ENCODE results near the gene MYO10.
A peak's percentile ranks its signal among the peaks of the same experiment; 100 is the strongest.
"Not testable (repeated sequence)": the region's sequence is repeated elsewhere in the genome, so short reads cannot be mapped to it uniquely, and the experiment has no call there.

MYO10 gene

GRCh38 chr5:16936150-16936988, at the start of gene MYO10:
Gene MYO10 (minus strand): TSS chr5:16936288. CDS start chr5:16935808, 480 bp downstream.
- peak within 1 kb of the TSS; percentile 96 for H3K27ac ChIP-seq
- no peak for TF ChIP-seq CTCF (conservative IDR thresholded peaks at IDR 0.05)
- TF ChIP-seq ZFX (IDR thresholded peaks at IDR 0.05) = no peak

- not testable (repeated sequence) for H3K27ac ChIP-seq
These were observed 49.2 kb upstream of the MYO10 start for GRCh38 chr5:16985304-16985703.

GRCh38 chr5:16983972-16984371, 47.9 kb upstream of the MYO10 start:
- no peak overlapping the region for H3K27ac ChIP-seq
- TF ChIP-seq ZFX (IDR thresholded peaks at IDR 0.05) (no peak), CTCF (conservative IDR thresholded peaks at IDR 0.05) (no peak)

DNA sequence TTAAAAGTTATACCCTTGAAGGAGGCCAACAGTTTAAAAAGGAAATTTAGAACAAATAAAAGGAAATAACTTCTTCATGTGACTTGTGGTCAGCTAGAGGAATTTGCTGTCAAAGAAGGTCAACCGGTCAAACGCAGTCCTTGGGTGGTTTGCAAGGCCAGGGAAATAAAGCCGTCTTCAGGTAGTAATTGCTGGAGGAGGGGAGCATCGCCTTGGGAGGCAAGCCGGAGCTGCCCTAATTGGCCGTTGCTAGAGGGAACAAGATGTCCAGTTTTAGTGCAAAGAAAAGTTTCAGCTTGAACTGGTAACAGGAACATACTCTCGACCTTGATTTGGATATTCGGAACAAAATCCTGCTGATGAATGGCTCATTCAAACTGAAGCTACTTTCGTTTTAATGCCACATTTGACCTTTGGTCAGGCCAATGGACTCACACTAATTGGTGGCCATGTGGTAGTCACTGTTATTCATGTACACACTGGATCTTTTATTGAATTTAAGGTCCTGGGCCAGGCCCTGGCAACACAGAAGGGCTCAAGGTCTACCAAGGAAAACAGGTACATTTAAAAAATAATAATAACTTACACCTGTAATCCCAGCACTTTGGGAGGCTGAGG, 47.0 kb upstream of the MYO10 start:
- no peak overlapping the region for H3K27ac ChIP-seq
- TF ChIP-seq CTCF (conservative IDR thresholded peaks at IDR 0.05) (no peak), ZFX (IDR thresholded peaks at IDR 0.05) (no peak)

DNA sequence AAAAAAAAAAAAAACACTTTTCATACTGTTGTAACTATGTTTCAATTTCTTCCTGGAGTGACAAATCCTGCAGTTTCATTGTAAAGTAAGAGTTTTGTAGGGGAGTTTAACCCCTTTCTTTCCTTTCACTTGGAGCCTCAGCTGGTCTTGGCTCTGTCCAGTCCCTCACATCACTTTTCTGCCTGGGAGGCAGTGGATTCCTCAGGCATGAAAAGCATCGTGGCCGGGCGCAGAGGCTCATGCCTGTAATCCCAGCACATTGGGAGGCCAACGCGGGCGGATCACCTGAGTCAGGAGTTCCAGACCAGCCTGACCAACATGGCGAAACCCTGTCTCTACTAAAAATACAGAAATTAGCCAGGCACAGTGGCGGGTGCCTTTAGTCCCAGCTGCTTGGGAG, 45.6 kb upstream of the MYO10 start:
- no peak overlapping the region for H3K27ac ChIP-seq
- TF ChIP-seq ZFX (IDR thresholded peaks at IDR 0.05) (no peak), CTCF (conservative IDR thresholded peaks at IDR 0.05) (no peak)

- TF ChIP-seq ZFX (IDR thresholded peaks at IDR 0.05) = no peak
- no peak for TF ChIP-seq CTCF (conservative IDR thresholded peaks at IDR 0.05)
- H3K27ac ChIP-seq = no peak overlapping the region
These were observed 44.9 kb upstream of the MYO10 start for GRCh38 chr5:16980983-16981382.

DNA sequence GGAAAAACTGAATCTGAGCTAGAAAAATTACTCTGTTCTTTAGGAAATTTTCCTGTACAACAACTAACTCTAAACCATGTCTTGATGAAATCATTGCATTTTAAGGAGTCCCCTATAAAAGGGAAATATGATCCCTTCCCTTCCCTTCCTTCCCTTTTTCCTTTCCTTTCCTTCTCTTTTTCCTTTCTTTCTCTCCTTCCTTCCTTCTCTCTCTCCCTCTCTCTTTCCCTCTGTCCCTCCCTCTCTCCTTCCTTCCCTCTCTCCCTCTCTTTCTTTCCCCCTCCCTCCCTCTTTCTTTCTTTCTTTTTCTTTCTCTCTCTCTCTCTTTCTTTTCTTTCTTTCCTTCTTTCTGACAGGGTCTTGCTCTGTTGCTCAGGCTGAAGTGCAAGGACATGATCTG, 42.2 kb upstream of the MYO10 start:
- TF ChIP-seq ZFX (IDR thresholded peaks at IDR 0.05) (no peak), CTCF (conservative IDR thresholded peaks at IDR 0.05) (no peak)
- H3K27ac ChIP-seq = no peak overlapping the region

All from C4-2B (cell line).